Occipital lobe (tissue), 2 donors: ENCODE data around the gene TEKT2. TPM values are rescaled to one million over a fixed set of nuclear protein-coding genes. Genes with fewer than 3 reads are reported as not detected.
A peak's percentile ranks its signal among the peaks of the same experiment; 100 is the strongest.

Source experiments
- DNase-seq: peaks from one replicate; lab custom pipeline; 2025; lab: John Stamatoyannopoulos, UW
- total RNA-seq: library from RNA; depleted of rRNA; stranded (reverse); fragments of >200 nt; gene quantifications from one replicate; pipeline ENCODE4 v1.2.3, GENCODE V29; 2014

Gene TEKT2
- total RNA-seq, 1 donor from 2014 or later = 9.2 TPM

- no peak for DNase-seq
Measured at GRCh38 chr1:36128126-36128904, 44.4 kb downstream of the TEKT2 start.

GRCh38 chr1:36128905-36129206 is 45.0 kb downstream of the TEKT2 start:
- no peak for DNase-seq

GRCh38 chr1:36132029-36132428 is 48.1 kb downstream of the TEKT2 start:
- DNase-seq = no peak

GRCh38 chr1:36133484-36133883 is 49.6 kb downstream of the TEKT2 start:
- DNase-seq = peak; percentile 12

- DNase-seq = no peak
Measured at GRCh38 chr1:36134031-36134430, 50.1 kb downstream of the TEKT2 start.

GRCh38 chr1:36134505-36135329 is 50.8 kb downstream of the TEKT2 start:
- DNase-seq = no peak

GRCh38 chr1:36135330-36135667 is 51.4 kb downstream of the TEKT2 start:
- no peak for DNase-seq

GRCh38 chr1:36135796-36136195 is 51.9 kb downstream of the TEKT2 start:
- no peak for DNase-seq

GRCh38 chr1:36136535-36136934 is 52.6 kb downstream of the TEKT2 start:
- no peak for DNase-seq

- DNase-seq = no peak
Measured at GRCh38 chr1:36137226-36137625, 53.3 kb downstream of the TEKT2 start.

GRCh38 chr1:36137776-36138175 is 53.9 kb downstream of the TEKT2 start:
- no peak for DNase-seq

Other genes starting within 250 kb of the TEKT2 start
- gene AGO1, start 200.9 kb upstream of the TEKT2 start, total RNA-seq = 17.0 TPM
- gene AGO3, start 153.0 kb upstream of the TEKT2 start, total RNA-seq = 28.1 TPM
- gene ADPRS, start 4.8 kb downstream of the TEKT2 start, total RNA-seq = 19.5 TPM
- gene COL8A2, start 41.1 kb downstream of the TEKT2 start, total RNA-seq = 1.1 TPM
- 40.1 TPM for gene TRAPPC3, start 65.4 kb downstream of the TEKT2 start, total RNA-seq
- gene MAP7D1, start 72.1 kb downstream of the TEKT2 start, total RNA-seq = 49.6 TPM
- gene THRAP3, start 140.3 kb downstream of the TEKT2 start, total RNA-seq = 80.6 TPM
- 3.0 TPM for gene SH3D21, start 222.3 kb downstream of the TEKT2 start, total RNA-seq
- 4.5 TPM for gene EVA1B, start 239.6 kb downstream of the TEKT2 start, total RNA-seq